ENCODE results near the gene HNRNPK. TPM values are rescaled to one million over a fixed set of nuclear protein-coding genes. Genes with fewer than 3 reads are reported as not detected.

The HNRNPK gene
- total and polyA plus RNA-seq, 10 of the 15 experiments (the other 5 are each of a cell fraction or from before 2014, with no cell fraction given): 235 to 970 (median 652) TPM

- FAIRE-seq: no peak
- intact Hi-C loops (cut with micrococcal nuclease; ENCODE audit: unreplicated experiment): no loop called here
Measured at GRCh38 chr9:83996126-83996525, 16.1 kb upstream of the HNRNPK start.

More at GRCh38 chr9:83996126-83996525, 16.1 kb upstream of the HNRNPK start:
- H3K36me3 ChIP-seq (ENCODE audit: control insufficient read depth in 2 of 2, insufficient read depth in 2 of 2, low read length in 1 of 2): peaks cover 0 to 3% of the 10 kb centered on the region in 2 experiments; a peak in 2 of 4 replicates
- no peaks in the 10 kb centered on the region for H3K9me3 ChIP-seq (replicated peaks; ENCODE audit: control insufficient read depth, insufficient read depth, low read length)
- DNase-seq (ENCODE audit: low read depth, low spot score) (no peak), ATAC-seq (no peak)
- ChIA-PET SMC1A (ENCODE audit: uncharacterized antibody, unreplicated experiment) (interaction anchor here (1.0 to 1.5 kb wide), 3 partner anchors 11 to 19 kb away, joined by 3 read pairs; no protein-coding TSS in a partner anchor), CTCF (interaction anchor here (1.0 kb wide), 1 partner anchor 177 kb away, joined by 3 read pairs; no protein-coding TSS in a partner anchor), POLR2A (interaction anchor here (0.6 to 0.7 kb wide), 2 partner anchors 16 to 18 kb away, joined by 3 to 4 read pairs; partner anchors contain the start of genes HNRNPK and RMI1), RAD21 (ENCODE audit: unreplicated experiment) (no interaction called here)
- H2AFZ ChIP-seq (ENCODE audit: control insufficient read depth, low read depth, low read length): no peak overlapping the region
- H3K4me1 ChIP-seq (ENCODE audit: control insufficient read depth, insufficient read depth, low read length): no peaks in the 10 kb centered on the region
- H3K27ac ChIP-seq (ENCODE audit: control insufficient read depth, insufficient read depth): no peak overlapping the region
- no TSS peak for BruUV-seq (replicated peaks)
- TF ChIP-seq SIN3A (IDR thresholded peaks at IDR 0.05; ENCODE audit: low read depth, low read length) (no peak), PRDM15 (CRISPR knock-in tag; IDR thresholded peaks at IDR 0.05) (no peak), TCF3 (IDR thresholded peaks at IDR 0.05; ENCODE audit: borderline replicate concordance, insufficient read depth, low read depth, low read length) (no peak), RAD21 (IDR thresholded peaks at IDR 0.05; ENCODE audit: insufficient read depth, low read depth, low read length) (no peak), ZNF207 (IDR thresholded peaks at IDR 0.05; ENCODE audit: borderline replicate concordance) (no peak), MEF2A (IDR thresholded peaks at IDR 0.05; ENCODE audit: insufficient read depth, low read depth, low read length) (no peak), HCFC1 (IDR thresholded peaks at IDR 0.05; ENCODE audit: low read length) (no peak), NR2C2 (IDR thresholded peaks at IDR 0.05; ENCODE audit: borderline replicate concordance, control insufficient read depth, insufficient read length, low read depth) (no peak), PKNOX1 (IDR thresholded peaks at IDR 0.05) (no peak), NBN (IDR thresholded peaks at IDR 0.05) (no peak), IKZF1 (conservative IDR thresholded peaks at IDR 0.05) (no peak), RBBP5 (conservative IDR thresholded peaks at IDR 0.05) (no peak), ZNF622 (IDR thresholded peaks at IDR 0.05) (no peak)
- TF ChIP-seq, protein P1, sequence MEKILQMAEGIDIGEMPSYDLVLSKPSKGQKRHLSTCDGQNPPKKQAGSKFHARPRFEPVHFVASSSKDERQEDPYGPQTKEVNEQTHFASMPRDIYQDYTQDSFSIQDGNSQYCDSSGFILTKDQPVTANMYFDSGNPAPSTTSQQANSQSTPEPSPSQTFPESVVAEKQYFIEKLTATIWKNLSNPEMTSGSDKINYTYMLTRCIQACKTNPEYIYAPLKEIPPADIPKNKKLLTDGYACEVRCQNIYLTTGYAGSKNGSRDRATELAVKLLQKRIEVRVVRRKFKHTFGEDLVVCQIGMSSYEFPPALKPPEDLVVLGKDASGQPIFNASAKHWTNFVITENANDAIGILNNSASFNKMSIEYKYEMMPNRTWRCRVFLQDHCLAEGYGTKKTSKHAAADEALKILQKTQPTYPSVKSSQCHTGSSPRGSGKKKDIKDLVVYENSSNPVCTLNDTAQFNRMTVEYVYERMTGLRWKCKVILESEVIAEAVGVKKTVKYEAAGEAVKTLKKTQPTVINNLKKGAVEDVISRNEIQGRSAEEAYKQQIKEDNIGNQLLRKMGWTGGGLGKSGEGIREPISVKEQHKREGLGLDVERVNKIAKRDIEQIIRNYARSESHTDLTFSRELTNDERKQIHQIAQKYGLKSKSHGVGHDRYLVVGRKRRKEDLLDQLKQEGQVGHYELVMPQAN (conservative IDR thresholded peaks at IDR 0.05): no peak
- TF ChIP-seq, protein P2, sequence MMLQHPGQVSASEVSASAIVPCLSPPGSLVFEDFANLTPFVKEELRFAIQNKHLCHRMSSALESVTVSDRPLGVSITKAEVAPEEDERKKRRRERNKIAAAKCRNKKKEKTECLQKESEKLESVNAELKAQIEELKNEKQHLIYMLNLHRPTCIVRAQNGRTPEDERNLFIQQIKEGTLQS (IDR thresholded peaks at IDR 0.05; ENCODE audit: borderline replicate concordance, extremely low read depth, low read depth, low read length): no peak
- TF ChIP-seq, protein P3, sequence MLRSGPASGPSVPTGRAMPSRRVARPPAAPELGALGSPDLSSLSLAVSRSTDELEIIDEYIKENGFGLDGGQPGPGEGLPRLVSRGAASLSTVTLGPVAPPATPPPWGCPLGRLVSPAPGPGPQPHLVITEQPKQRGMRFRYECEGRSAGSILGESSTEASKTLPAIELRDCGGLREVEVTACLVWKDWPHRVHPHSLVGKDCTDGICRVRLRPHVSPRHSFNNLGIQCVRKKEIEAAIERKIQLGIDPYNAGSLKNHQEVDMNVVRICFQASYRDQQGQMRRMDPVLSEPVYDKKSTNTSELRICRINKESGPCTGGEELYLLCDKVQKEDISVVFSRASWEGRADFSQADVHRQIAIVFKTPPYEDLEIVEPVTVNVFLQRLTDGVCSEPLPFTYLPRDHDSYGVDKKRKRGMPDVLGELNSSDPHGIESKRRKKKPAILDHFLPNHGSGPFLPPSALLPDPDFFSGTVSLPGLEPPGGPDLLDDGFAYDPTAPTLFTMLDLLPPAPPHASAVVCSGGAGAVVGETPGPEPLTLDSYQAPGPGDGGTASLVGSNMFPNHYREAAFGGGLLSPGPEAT (IDR thresholded peaks at IDR 0.05; ENCODE audit: low read depth): no peak
- H3K4me2 ChIP-seq (ENCODE audit: control insufficient read depth, insufficient read depth): no peak overlapping the region
- H3K79me2 ChIP-seq (ENCODE audit: control insufficient read depth, insufficient read depth, low read length): peaks cover 6% of the 10 kb centered on the region
- H3K4me3 ChIP-seq: no peak overlapping the region
- H4K20me1 ChIP-seq (ENCODE audit: control insufficient read depth, insufficient read depth): no peaks in the 10 kb centered on the region
- in situ Hi-C loops (cut with MboI): loop anchor here (25.0 kb wide), 1 partner anchor 766 kb away; no protein-coding TSS in a partner anchor
- no peaks in the 10 kb centered on the region for H3K27me3 ChIP-seq (replicated peaks in 1 of 2; ENCODE audit: control insufficient read depth in 2 of 2, insufficient read depth in 2 of 2, low read length in 1 of 2)
- no peak overlapping the region for H3K9ac ChIP-seq (ENCODE audit: control insufficient read depth, insufficient read depth, low read length)
- WGBS (ENCODE audit: insufficient coverage, insufficient replicate concordance, low lambda C conversion rate, missing lambda C conversion rate): 72% methylated on average over 4 of the region's 4 CpGs
